Natural killer cell (primary cell): Measurements from ENCODE around the gene VIPR2. TPM values are rescaled to one million over a fixed set of nuclear protein-coding genes. Genes with fewer than 3 reads are reported as not detected.

ENCODE experiments used
- ATAC-seq, 3 donors: fragments of 150-1000 bp in 2 of 3; fragments of 200-7000 bp in 1 of 3; cut with Tn5 transposase; 1 replicate in 1 of 3; 2 replicates in 2 of 3; pipeline ENCODE4 v1.10.0; 2021; ENCODE audit warnings: mild to moderate bottlenecking in 2 of 3, moderate library complexity in 2 of 3
- DNase-seq, 2 donors: peaks; one replicate each; pipeline versions ENCODE4 v3.0.0 to v3.0.0-alpha.2; 2013 to 2021; ENCODE audit warnings: mixed read lengths in 1 of 2
- H3K27ac ChIP-seq: one replicate; pipeline ENCODE4 v1.5.1; 2013; ENCODE audit warnings: mild to moderate bottlenecking, low read length
- H3K27me3 ChIP-seq: one replicate; pipeline ENCODE4 v1.6.1; 2013; ENCODE audit warnings: low read length; ENCODE audit not compliant: control insufficient read depth, insufficient read depth
- H3K36me3 ChIP-seq: one replicate; pipeline ENCODE4 v1.6.1; 2013; ENCODE audit warnings: low read length; ENCODE audit not compliant: control insufficient read depth, insufficient read depth
- H3K4me1 ChIP-seq: one replicate; pipeline ENCODE4 v1.6.1; 2013; ENCODE audit warnings: low read length; ENCODE audit not compliant: control insufficient read depth, insufficient read depth
- H3K4me3 ChIP-seq: one replicate; pipeline ENCODE4 v1.5.1; 2013; ENCODE audit warnings: low read length
- H3K9me3 ChIP-seq: one replicate; pipeline ENCODE4 v1.6.1; 2013; ENCODE audit warnings: low read length; ENCODE audit not compliant: control insufficient read depth, insufficient read depth
- H3K27ac Mint-ChIP-seq, 2 donors: one replicate each; pipeline ENCODE4 v1.8.0; 2022; ENCODE audit warnings: mild to moderate bottlenecking in 2 of 2, mixed read lengths in 2 of 2, moderate library complexity in 1 of 2
- H3K27me3 Mint-ChIP-seq, 2 donors: one replicate each; pipeline ENCODE4 v1.8.0; 2022; ENCODE audit warnings: low read depth in 2 of 2, mixed read lengths in 2 of 2
- H3K36me3 Mint-ChIP-seq: one replicate; pipeline ENCODE4 v1.8.0; 2022; ENCODE audit warnings: mixed read lengths
- H3K4me1 Mint-ChIP-seq, 2 donors: one replicate each; pipeline ENCODE4 v1.8.0; 2022; ENCODE audit warnings: mixed read lengths in 2 of 2
- H3K4me3 Mint-ChIP-seq: one replicate; pipeline ENCODE4 v1.8.0; 2022; ENCODE audit warnings: mild to moderate bottlenecking, moderate library complexity, mixed read lengths
- H3K9me3 Mint-ChIP-seq, 2 donors: one replicate each; pipeline ENCODE4 v1.8.0; 2022; ENCODE audit warnings: mixed read lengths in 2 of 2
- WGBS: methylation state at CpG from one replicate; pipeline ENCODE4 v1.1.7; 2013; ENCODE audit warnings: missing lambda C conversion rate; ENCODE audit not compliant: insufficient coverage; 5-methylcytosine and 5-hydroxymethylcytosine counted together
- intact Hi-C: fragments of 100-400 bp; cut with micrococcal nuclease; formaldehyde crosslinking; loops from one replicate; pipeline ENCODE4 v1.14.2; 2022
- total RNA-seq, 4 donors: library from RNA; stranded (reverse); fragments of 120-200 nt in 1 of 4; gene quantifications; one replicate each; pipeline versions ENCODE4 v1.2.3 to v1.2.4, GENCODE V29; 2013 to 2022
- TF ChIP-seq, protein P1 (sequence below): fragments of 200-600 bp; IDR thresholded peaks from one replicate; pipeline ENCODE4 v1.8.0; 2022; ENCODE audit warnings: antibody characterized with exemption

The VIPR2 gene
- total RNA-seq, 3 donors from 2014 or later (not counting 1 experiment from before 2014, with no cell fraction given) = 2.2 to 4.9 (median 4.7) TPM

DNA sequence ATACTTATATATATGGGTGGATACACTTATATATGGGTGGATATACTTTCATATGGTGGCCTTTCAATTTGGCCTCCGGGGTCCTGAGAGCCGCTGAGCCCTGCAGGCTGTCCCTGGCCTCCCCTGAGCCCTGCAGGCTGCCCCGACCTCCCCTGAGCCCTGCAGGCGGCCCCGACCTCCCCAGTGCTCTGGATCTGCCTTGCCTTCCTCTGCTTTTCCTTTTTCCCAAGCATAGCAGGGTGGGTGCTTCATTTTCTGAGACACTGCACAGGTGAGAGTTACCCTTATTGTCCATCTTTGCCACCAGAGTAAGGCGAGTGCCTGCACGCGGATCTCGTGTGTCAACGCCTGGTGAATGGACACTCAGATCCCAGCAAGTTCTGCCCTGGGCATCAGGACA, 106.6 kb downstream of the VIPR2 start:
- no peaks in the 10 kb centered on the region for H3K27me3 ChIP-seq
- Mint-ChIP-seq H3K27me3 (no peaks in the 10 kb centered on the region), H3K27ac (no peak overlapping the region), H3K9me3 (no peaks in the 10 kb centered on the region), H3K4me1 (no peaks in the 10 kb centered on the region), H3K4me3 (no peak overlapping the region), H3K36me3 (no peaks in the 10 kb centered on the region)
- peaks cover 8% of the 10 kb centered on the region for H3K4me1 ChIP-seq
- H3K4me3 ChIP-seq = no peak overlapping the region
- WGBS = 84% methylated on average over 10 of the region's 10 CpGs
- no peaks in the 10 kb centered on the region for H3K9me3 ChIP-seq
- intact Hi-C loops = no loop called here
- ATAC-seq (no peak), DNase-seq (no peak)
- H3K36me3 ChIP-seq = no peaks in the 10 kb centered on the region
- H3K27ac ChIP-seq = no peak overlapping the region
- TF ChIP-seq, protein P1, sequence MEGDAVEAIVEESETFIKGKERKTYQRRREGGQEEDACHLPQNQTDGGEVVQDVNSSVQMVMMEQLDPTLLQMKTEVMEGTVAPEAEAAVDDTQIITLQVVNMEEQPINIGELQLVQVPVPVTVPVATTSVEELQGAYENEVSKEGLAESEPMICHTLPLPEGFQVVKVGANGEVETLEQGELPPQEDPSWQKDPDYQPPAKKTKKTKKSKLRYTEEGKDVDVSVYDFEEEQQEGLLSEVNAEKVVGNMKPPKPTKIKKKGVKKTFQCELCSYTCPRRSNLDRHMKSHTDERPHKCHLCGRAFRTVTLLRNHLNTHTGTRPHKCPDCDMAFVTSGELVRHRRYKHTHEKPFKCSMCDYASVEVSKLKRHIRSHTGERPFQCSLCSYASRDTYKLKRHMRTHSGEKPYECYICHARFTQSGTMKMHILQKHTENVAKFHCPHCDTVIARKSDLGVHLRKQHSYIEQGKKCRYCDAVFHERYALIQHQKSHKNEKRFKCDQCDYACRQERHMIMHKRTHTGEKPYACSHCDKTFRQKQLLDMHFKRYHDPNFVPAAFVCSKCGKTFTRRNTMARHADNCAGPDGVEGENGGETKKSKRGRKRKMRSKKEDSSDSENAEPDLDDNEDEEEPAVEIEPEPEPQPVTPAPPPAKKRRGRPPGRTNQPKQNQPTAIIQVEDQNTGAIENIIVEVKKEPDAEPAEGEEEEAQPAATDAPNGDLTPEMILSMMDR = no peak

DNA sequence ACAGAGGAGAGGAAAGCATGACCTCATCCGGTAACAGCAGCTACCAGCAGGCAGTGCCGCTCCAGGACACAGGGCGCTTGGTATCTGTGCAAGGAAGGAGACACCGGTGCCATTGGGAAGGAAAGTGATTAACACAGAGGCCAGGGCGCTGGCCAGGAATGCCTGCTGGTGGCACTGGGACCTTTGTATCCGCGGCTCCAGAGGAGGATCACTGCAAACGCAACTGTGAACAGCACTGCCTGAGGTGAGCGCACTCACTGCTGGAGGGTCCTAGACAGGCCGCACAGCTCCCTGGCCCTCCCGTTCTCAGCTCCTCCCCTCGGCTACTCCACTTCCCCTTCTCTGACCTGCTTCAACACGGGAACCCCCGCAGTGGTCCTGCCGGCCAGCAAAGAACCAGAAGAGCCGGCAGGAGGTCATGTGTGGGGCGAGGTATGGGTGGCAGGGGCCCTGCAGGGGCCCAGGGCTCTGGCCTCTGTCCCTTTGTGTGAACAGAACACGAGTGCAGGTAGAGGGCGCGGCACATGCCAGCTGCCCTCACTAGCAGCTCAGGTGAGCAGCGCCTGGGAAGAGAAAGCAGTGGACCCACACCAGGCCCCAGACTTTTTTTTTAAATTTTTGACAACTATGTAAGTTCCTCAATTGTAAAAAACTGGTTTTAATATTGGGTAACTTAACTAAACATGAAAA, 107.6 kb downstream of the VIPR2 start:
- no peak for DNase-seq
- H3K9me3 Mint-ChIP-seq = no peaks in the 10 kb centered on the region
- H3K27me3 ChIP-seq = no peaks in the 10 kb centered on the region
- 55% methylated on average over 21 of the region's 21 CpGs for WGBS
- no peaks in the 10 kb centered on the region for H3K27me3 Mint-ChIP-seq
- H3K4me3 Mint-ChIP-seq = no peak overlapping the region
- no peaks in the 10 kb centered on the region for H3K36me3 ChIP-seq
- no peak overlapping the region for H3K27ac ChIP-seq
- H3K4me3 ChIP-seq = no peak overlapping the region
- ATAC-seq = no peak
- no peaks in the 10 kb centered on the region for H3K4me1 Mint-ChIP-seq
- no peaks in the 10 kb centered on the region for H3K36me3 Mint-ChIP-seq
- H3K27ac Mint-ChIP-seq = no peak overlapping the region
- H3K9me3 ChIP-seq = no peaks in the 10 kb centered on the region
- TF ChIP-seq, protein P1 = no peak
- peaks cover 8% of the 10 kb centered on the region for H3K4me1 ChIP-seq
- intact Hi-C loops = no loop called here

DNA sequence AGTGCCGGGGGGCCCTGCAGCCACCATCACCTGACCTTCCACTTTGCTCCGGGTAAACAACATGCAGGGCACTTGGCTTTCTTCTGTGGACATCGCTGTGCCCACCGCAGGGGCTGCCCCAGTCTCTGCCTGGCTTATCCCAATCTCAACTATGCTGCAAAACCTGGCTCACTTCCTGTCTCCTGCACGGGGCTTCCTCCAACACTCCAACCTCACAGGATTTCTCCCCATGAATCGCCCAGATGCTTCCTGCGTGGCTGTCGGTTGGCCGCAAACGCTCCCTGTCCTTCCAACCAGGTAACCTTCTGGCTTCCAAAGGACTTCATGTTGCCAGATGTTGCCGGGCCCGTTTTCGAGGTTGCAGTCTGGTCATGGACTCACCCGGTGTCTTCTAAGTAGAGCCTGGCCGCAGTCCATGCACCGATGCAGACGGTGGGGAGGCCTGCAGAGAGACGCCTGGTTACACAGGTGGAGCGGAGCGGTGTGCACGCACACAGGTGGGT, 109.0 kb downstream of the VIPR2 start:
- H3K27me3 ChIP-seq = peaks cover 4% of the 10 kb centered on the region
- ATAC-seq = no peak
- peaks cover 15% of the 10 kb centered on the region for H3K4me1 ChIP-seq
- TF ChIP-seq, protein P1 = no peak
- no peak overlapping the region for H3K4me3 ChIP-seq
- DNase-seq = no peak
- H3K4me3 Mint-ChIP-seq = no peak overlapping the region
- no peaks in the 10 kb centered on the region for H3K36me3 ChIP-seq
- H3K4me1 Mint-ChIP-seq = peaks cover 4 to 6% of the 10 kb centered on the region in 2 donors
- WGBS = 91% methylated on average over 21 of the region's 21 CpGs
- H3K27me3 Mint-ChIP-seq = peaks cover 4 to 13% of the 10 kb centered on the region in 2 donors
- H3K27ac ChIP-seq = no peak overlapping the region
- H3K27ac Mint-ChIP-seq = no peak overlapping the region
- no peaks in the 10 kb centered on the region for H3K9me3 Mint-ChIP-seq
- no peaks in the 10 kb centered on the region for H3K9me3 ChIP-seq
- H3K36me3 Mint-ChIP-seq = no peaks in the 10 kb centered on the region
- intact Hi-C loops = no loop called here

DNA sequence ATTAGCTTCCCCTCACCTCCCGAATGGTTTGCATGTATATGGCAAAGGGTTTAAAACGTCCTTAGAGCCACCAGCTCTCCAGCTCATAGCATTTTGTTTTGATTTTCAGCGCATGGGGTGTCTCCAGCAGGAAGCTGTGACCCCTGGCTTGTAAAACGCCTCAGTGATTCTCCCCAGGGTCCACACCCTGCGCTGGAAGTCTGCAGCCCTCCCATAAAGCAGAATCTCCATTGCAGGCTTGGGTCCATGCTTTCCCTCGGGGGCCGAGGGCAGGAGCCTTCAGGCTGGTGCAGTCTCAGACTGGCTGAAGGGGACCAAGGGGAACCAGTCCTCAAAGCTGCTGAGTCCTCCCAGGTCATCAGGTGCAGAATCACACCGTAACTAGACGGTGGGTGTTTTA, 109.7 kb downstream of the VIPR2 start:
- TF ChIP-seq, protein P1 = no peak
- Mint-ChIP-seq H3K36me3 (no peaks in the 10 kb centered on the region), H3K4me3 (no peak overlapping the region), H3K9me3 (no peaks in the 10 kb centered on the region), H3K27ac (no peak overlapping the region), H3K4me1 (peaks cover 9 to 10% of the 10 kb centered on the region in 2 donors), H3K27me3 (peaks cover 4 to 16% of the 10 kb centered on the region in 2 donors)
- peaks cover 20% of the 10 kb centered on the region for H3K4me1 ChIP-seq
- no peak overlapping the region for H3K4me3 ChIP-seq
- no peaks in the 10 kb centered on the region for H3K9me3 ChIP-seq
- H3K36me3 ChIP-seq = no peaks in the 10 kb centered on the region
- intact Hi-C loops = no loop called here
- DNase-seq (no peak), ATAC-seq (no peak)
- no peak overlapping the region for H3K27ac ChIP-seq
- WGBS = 88% methylated on average over 9 of the region's 9 CpGs
- peaks cover 8% of the 10 kb centered on the region for H3K27me3 ChIP-seq
